ENCODE measurements around the gene SPRR3. TPM values are rescaled to one million over a fixed set of nuclear protein-coding genes. Genes with fewer than 3 reads are reported as not detected.

The SPRR3 gene
- total and polyA plus RNA-seq, 10 donors, result 0.39 to 9.3 (median 1.8) TPM; not detected in 7

DNA sequence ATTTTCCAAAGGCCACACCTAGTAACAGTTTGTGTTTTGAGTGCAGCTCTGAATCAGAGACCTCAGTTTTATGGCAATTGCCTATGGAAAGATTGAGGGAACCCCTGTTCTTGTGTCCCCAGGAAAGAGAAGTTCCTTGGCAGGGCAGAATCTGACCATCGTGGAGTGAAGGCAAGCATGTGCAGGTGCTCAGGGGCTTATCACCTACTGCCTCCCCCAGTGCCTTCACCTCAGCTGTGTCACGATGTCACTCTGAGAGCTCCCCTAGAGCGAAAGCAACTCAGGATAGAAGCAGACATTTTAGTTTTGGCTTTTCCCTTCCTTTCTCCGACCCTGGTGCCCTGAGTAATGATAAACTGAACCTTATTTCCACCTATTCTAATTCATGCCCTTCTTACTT is 19.5 kb upstream of the SPRR3 start:
- no peaks in the 10 kb centered on the region for H3K9me3 ChIP-seq
- no peaks in the 10 kb centered on the region for H3K4me1 ChIP-seq
- no peak for DNase-seq
- H3K27ac ChIP-seq, result no peak overlapping the region
- H3K4me3 ChIP-seq, result no peak overlapping the region
- intact Hi-C loops (cut with DNase I; ENCODE audit: low total_unique reads), result no loop called here
- peaks cover 0 to 70% (median 0%) of the 10 kb centered on the region in 7 donors for H3K27me3 ChIP-seq (replicated peaks in 1 of 7)
- no peaks in the 10 kb centered on the region for H3K36me3 ChIP-seq
- WGBS, 5 donors, result 73 to 92% (median 81%) methylated on average over 4 of the region's 4 CpGs
- TF ChIP-seq, protein P1, sequence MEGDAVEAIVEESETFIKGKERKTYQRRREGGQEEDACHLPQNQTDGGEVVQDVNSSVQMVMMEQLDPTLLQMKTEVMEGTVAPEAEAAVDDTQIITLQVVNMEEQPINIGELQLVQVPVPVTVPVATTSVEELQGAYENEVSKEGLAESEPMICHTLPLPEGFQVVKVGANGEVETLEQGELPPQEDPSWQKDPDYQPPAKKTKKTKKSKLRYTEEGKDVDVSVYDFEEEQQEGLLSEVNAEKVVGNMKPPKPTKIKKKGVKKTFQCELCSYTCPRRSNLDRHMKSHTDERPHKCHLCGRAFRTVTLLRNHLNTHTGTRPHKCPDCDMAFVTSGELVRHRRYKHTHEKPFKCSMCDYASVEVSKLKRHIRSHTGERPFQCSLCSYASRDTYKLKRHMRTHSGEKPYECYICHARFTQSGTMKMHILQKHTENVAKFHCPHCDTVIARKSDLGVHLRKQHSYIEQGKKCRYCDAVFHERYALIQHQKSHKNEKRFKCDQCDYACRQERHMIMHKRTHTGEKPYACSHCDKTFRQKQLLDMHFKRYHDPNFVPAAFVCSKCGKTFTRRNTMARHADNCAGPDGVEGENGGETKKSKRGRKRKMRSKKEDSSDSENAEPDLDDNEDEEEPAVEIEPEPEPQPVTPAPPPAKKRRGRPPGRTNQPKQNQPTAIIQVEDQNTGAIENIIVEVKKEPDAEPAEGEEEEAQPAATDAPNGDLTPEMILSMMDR (IDR thresholded peaks at IDR 0.05 in 8 of 11, conservative IDR thresholded peaks at IDR 0.05 in 3 of 11), result no peak
- TF ChIP-seq POLR2AphosphoS5 (IDR thresholded peaks at IDR 0.05) (no peak), POLR2A (IDR thresholded peaks at IDR 0.05) (no peak)

DNA sequence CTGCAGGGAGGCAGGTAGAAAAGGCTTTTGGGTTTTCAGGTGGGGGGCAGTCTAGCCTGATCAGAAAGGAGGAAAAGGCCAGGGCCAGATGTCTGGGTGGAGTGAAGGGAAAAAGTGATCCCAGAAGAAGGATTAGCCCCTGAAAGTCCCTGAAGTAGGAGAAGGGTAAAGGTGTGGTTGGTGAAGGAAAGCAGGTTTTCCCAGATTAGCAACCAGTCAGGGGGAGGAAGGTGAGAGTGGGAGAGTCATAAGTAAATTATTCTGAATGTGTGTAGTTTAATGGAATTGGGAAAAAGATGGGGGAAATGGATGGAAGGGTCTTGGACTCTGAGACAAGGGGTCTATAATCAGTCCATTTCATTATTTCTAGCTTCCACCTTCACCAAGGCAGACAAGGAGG is 18.3 kb upstream of the SPRR3 start:
- intact Hi-C loops (cut with DNase I; ENCODE audit: low total_unique reads), result no loop called here
- Histone ChIP-seq H3K27me3 (replicated peaks in 1 of 7) (peaks cover 0 to 70% (median 0%) of the 10 kb centered on the region in 7 donors), H3K9me3 (no peaks in the 10 kb centered on the region), H3K36me3 (no peaks in the 10 kb centered on the region), H3K27ac (no peak overlapping the region), H3K4me3 (no peak overlapping the region), H3K4me1 (no peaks in the 10 kb centered on the region)
- TF ChIP-seq POLR2AphosphoS5 (IDR thresholded peaks at IDR 0.05), result no peak
- TF ChIP-seq, protein P1 (IDR thresholded peaks at IDR 0.05 in 8 of 11, conservative IDR thresholded peaks at IDR 0.05 in 3 of 11), result no peak
- TF ChIP-seq POLR2A (IDR thresholded peaks at IDR 0.05), result no peak
- no peak for DNase-seq

DNA sequence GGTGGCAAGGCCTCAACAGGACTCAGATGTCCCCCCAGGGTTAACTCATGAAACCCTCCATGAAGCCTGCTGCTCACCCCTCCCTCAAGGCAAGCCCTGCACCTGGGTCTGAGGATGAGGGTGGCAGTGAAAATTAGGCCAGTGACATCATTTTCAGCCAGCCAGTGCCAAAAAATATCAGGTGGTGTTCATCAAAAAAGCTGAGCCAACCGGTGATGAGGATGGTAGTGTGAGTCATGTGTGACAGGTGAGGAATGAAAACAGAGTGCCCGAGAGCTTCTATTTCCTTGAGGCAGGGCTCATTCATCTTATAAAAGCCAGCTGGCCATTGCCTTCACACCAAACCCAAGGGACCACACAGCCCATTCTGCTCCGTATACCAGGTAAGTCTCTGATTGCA is 17.8 kb upstream of the SPRR3 start, which contains the start of gene SPRR1A:
Gene SPRR1A, plus strand, starts transcription at position 339 of the 400 bp plus-strand sequence. CDS start 1,150 bp downstream, outside the sequence.
- H3K27ac ChIP-seq, result no peak within 1 kb of the TSS
- no peak for DNase-seq
- intact Hi-C loops (cut with DNase I; ENCODE audit: low total_unique reads), result no loop called here
- no peaks in the 10 kb centered on the region for H3K36me3 ChIP-seq
- TF ChIP-seq, protein P1 (IDR thresholded peaks at IDR 0.05 in 8 of 11, conservative IDR thresholded peaks at IDR 0.05 in 3 of 11), result no peak
- TF ChIP-seq POLR2AphosphoS5 (IDR thresholded peaks at IDR 0.05) (no peak), POLR2A (IDR thresholded peaks at IDR 0.05) (no peak)
- no peaks in the 10 kb centered on the region for H3K4me1 ChIP-seq
- H3K4me3 ChIP-seq, result no peak within 1 kb of the TSS
- 77 to 88% (median 87%) methylated on average over 3 of the region's 3 CpGs for WGBS, 5 donors
- H3K9me3 ChIP-seq, result no peaks in the 10 kb centered on the region
- peaks cover 0 to 67% (median 0%) of the 10 kb centered on the region in 7 donors for H3K27me3 ChIP-seq (replicated peaks in 1 of 7)

DNA sequence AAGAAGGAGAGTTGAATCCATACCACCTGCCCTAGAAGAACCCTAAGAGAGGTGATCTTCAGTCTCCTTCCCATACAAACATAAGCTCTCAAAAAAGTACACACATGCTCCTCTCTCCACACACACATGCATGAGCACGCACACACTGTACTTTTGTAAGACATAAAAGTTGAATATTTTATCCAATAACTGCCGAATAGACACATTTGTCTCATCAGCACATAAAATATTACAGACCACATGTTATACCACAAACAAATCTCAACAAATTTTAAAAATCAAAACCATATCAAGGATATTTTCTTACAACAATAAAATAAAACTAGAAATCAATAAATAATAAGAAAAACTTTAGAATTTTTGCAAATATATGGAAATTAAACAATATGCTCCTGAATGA is 15.0 kb upstream of the SPRR3 start:
- H3K27me3 ChIP-seq (replicated peaks in 1 of 7), result peaks cover 0 to 43% (median 0%) of the 10 kb centered on the region in 7 donors
- H3K27ac ChIP-seq, result no peak overlapping the region
- WGBS, 5 donors, result 79 to 95% (median 88%) methylated on average over 2 of the region's 2 CpGs
- intact Hi-C loops (cut with DNase I; ENCODE audit: low total_unique reads), result no loop called here
- H3K36me3 ChIP-seq, result no peaks in the 10 kb centered on the region
- H3K4me1 ChIP-seq, result no peaks in the 10 kb centered on the region
- TF ChIP-seq POLR2AphosphoS5 (IDR thresholded peaks at IDR 0.05) (no peak), POLR2A (IDR thresholded peaks at IDR 0.05) (no peak)
- TF ChIP-seq, protein P1 (IDR thresholded peaks at IDR 0.05 in 8 of 11, conservative IDR thresholded peaks at IDR 0.05 in 3 of 11), result no peak
- DNase-seq, result no peak
- no peaks in the 10 kb centered on the region for H3K9me3 ChIP-seq
- no peak overlapping the region for H3K4me3 ChIP-seq

Data from spleen (tissue), 11 donors.